Spinal cord (tissue), 10 donors: Measurements from ENCODE around the gene ZDHHC9. TPM values are rescaled to one million over a fixed set of nuclear protein-coding genes. Genes with fewer than 3 reads are reported as not detected.

Experiments used
- DNase-seq, 6 donors: peaks; one replicate each; pipeline versions ENCODE4 v3.0.0 to v3.0.0-alpha.2; 2013 to 2015; ENCODE audit warnings: low spot score in 6 of 6, low read depth in 4 of 6
- H3K27ac ChIP-seq: one replicate; pipeline ENCODE4 v1.5.1; 2013; ENCODE audit warnings: low read depth, low read length, control low read depth
- H3K27me3 ChIP-seq: one replicate; pipeline ENCODE4 v1.6.1; 2013; ENCODE audit warnings: low read length; ENCODE audit not compliant: control insufficient read depth, insufficient read depth
- H3K36me3 ChIP-seq: one replicate; pipeline ENCODE4 v1.6.1; 2013; ENCODE audit warnings: low read length; ENCODE audit not compliant: control insufficient read depth, insufficient read depth
- H3K4me1 ChIP-seq: one replicate; pipeline ENCODE4 v1.6.1; 2013; ENCODE audit warnings: low read length; ENCODE audit not compliant: control insufficient read depth, insufficient read depth
- H3K4me3 ChIP-seq: one replicate; pipeline ENCODE4 v1.5.1; 2013; ENCODE audit warnings: low read depth, low read length, control low read depth
- H3K9me3 ChIP-seq: one replicate; pipeline ENCODE4 v1.6.1; 2013; ENCODE audit warnings: low read length; ENCODE audit not compliant: control insufficient read depth, insufficient read depth
- WGBS: methylation state at CpG from one replicate; pipeline ENCODE4 v1.1.5; 2013; ENCODE audit warnings: missing lambda C conversion rate; ENCODE audit not compliant: insufficient coverage; 5-methylcytosine and 5-hydroxymethylcytosine counted together
- polyA plus RNA-seq, 2 donors: library from polyadenylated mRNA; unstranded; fragments of 120-200 nt; gene quantifications; one replicate each; pipeline ENCODE4 v1.2.1, GENCODE V29; 2013; ENCODE audit not compliant: insufficient read length in 2 of 2
- total RNA-seq, 2 donors: library from RNA; depleted of rRNA in 1 of 2; stranded (reverse); fragments of 120-200 nt in 1 of 2; fragments of >200 nt in 1 of 2; gene quantifications; one replicate each; pipeline versions ENCODE4 v1.2.3 to v1.2.4, GENCODE V29; 2013 to 2014
- donor health status: healthy.

The ZDHHC9 gene
- total and polyA plus RNA-seq, 4 donors: 36.4 to 96.7 (median 79.3) TPM

GRCh38 chrX:129771266-129771995 lies 72.3 kb downstream of the ZDHHC9 start:
- H3K27me3 ChIP-seq: no peaks in the 10 kb centered on the region
- no peaks in the 10 kb centered on the region for H3K4me1 ChIP-seq
- no peaks in the 10 kb centered on the region for H3K9me3 ChIP-seq
- H3K27ac ChIP-seq: no peak overlapping the region
- DNase-seq: no peak
- WGBS: 75% methylated on average over 12 of the region's 14 CpGs
- no peaks in the 10 kb centered on the region for H3K36me3 ChIP-seq
- H3K4me3 ChIP-seq: no peak overlapping the region

- H3K9me3 ChIP-seq: no peaks in the 10 kb centered on the region
- no peaks in the 10 kb centered on the region for H3K27me3 ChIP-seq
- DNase-seq: no peak
- 63% methylated on average over 6 of the region's 9 CpGs for WGBS
- H3K4me3 ChIP-seq: no peak overlapping the region
- no peaks in the 10 kb centered on the region for H3K36me3 ChIP-seq
- no peaks in the 10 kb centered on the region for H3K4me1 ChIP-seq
- no peak overlapping the region for H3K27ac ChIP-seq
Observed at GRCh38 chrX:129769467-129770154, 74.1 kb downstream of the ZDHHC9 start.

GRCh38 chrX:129768586-129769466 lies 74.9 kb downstream of the ZDHHC9 start:
- Histone ChIP-seq H3K4me1 (no peaks in the 10 kb centered on the region), H3K9me3 (no peaks in the 10 kb centered on the region), H3K27ac (no peak overlapping the region), H3K36me3 (no peaks in the 10 kb centered on the region), H3K27me3 (no peaks in the 10 kb centered on the region), H3K4me3 (no peak overlapping the region)
- DNase-seq: no peak
- WGBS: 82% methylated on average over 7 of the region's 8 CpGs

GRCh38 chrX:129768186-129768585 lies 75.5 kb downstream of the ZDHHC9 start:
- WGBS: 80% methylated on average over 8 of the region's 8 CpGs
- no peaks in the 10 kb centered on the region for H3K27me3 ChIP-seq

GRCh38 chrX:129763666-129764065 lies 80.0 kb downstream of the ZDHHC9 start:
- no peak for DNase-seq
- Histone ChIP-seq H3K27me3 (no peaks in the 10 kb centered on the region), H3K4me3 (no peak overlapping the region), H3K4me1 (peaks cover 10% of the 10 kb centered on the region), H3K27ac (no peak overlapping the region), H3K9me3 (no peaks in the 10 kb centered on the region), H3K36me3 (no peaks in the 10 kb centered on the region)

More at GRCh38 chrX:129768186-129768585, 75.5 kb downstream of the ZDHHC9 start:
- Histone ChIP-seq H3K4me1 (no peaks in the 10 kb centered on the region), H3K4me3 (no peak overlapping the region), H3K27ac (no peak overlapping the region), H3K36me3 (no peaks in the 10 kb centered on the region), H3K9me3 (no peaks in the 10 kb centered on the region)
- no peak for DNase-seq

DNA sequence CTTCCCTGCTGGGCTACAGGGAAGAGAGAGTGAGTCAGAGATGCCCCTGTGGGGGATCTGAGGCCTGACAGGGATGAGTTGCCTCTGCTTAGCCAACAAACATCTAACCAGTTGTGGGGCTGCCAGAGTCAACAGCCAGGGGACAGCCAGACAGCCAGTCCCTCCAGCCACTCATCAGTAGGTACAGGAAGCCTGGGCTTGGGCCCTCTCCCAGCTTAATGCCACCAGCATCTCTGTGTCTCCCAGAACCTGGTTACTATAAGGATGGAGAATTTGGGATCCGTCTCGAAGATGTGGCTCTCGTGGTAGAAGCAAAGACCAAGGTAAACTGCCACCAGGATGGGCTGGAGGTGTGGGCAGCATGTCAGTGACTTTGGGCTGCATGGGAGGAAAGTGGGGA lies 81.2 kb downstream of the ZDHHC9 start:
- H3K4me1 ChIP-seq: peaks cover 10% of the 10 kb centered on the region
- no peaks in the 10 kb centered on the region for H3K9me3 ChIP-seq
- no peak for DNase-seq
- no peaks in the 10 kb centered on the region for H3K27me3 ChIP-seq
- 92% methylated on average over 3 of the region's 3 CpGs for WGBS
- H3K4me3 ChIP-seq: no peak overlapping the region
- H3K27ac ChIP-seq: no peak overlapping the region
- H3K36me3 ChIP-seq: no peaks in the 10 kb centered on the region

- no peaks in the 10 kb centered on the region for H3K9me3 ChIP-seq
- H3K4me3 ChIP-seq: no peak overlapping the region
- no peak for DNase-seq
- H3K36me3 ChIP-seq: no peaks in the 10 kb centered on the region
- 100% methylated on average over 1 of the region's 4 CpGs for WGBS
- H3K27me3 ChIP-seq: no peaks in the 10 kb centered on the region
- no peak overlapping the region for H3K27ac ChIP-seq
- H3K4me1 ChIP-seq: peaks cover 10% of the 10 kb centered on the region
Observed at GRCh38 chrX:129761596-129761995, 82.1 kb downstream of the ZDHHC9 start.

- Histone ChIP-seq H3K27me3 (no peaks in the 10 kb centered on the region), H3K4me3 (no peak overlapping the region), H3K27ac (no peak overlapping the region), H3K9me3 (no peaks in the 10 kb centered on the region), H3K36me3 (no peaks in the 10 kb centered on the region), H3K4me1 (peaks cover 12% of the 10 kb centered on the region)
- 92% methylated on average over 2 of the region's 6 CpGs for WGBS
- DNase-seq: no peak
Observed at GRCh38 chrX:129760981-129761380, 82.7 kb downstream of the ZDHHC9 start.

DNA sequence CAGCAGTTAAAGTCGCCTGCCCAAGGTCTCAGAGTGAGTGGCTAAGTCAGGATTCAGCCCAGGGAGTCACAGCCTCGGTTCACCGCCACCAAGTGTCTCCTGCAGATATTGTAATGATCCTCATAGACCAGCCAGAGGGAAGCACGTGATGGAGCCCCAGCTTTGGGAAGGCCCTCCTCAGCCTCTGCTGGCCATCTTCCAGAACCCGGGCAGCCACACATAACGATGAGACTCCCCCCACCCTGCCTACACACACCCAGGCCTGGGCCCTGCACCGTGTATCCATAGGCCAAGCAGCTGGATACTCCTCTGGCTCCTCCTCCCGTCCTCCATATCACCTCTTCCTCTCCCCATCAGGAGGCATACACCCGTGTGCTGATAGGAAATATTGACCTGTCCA lies 83.5 kb downstream of the ZDHHC9 start:
- peaks cover 18% of the 10 kb centered on the region for H3K4me1 ChIP-seq
- no peaks in the 10 kb centered on the region for H3K9me3 ChIP-seq
- H3K27ac ChIP-seq: no peak overlapping the region
- no peak overlapping the region for H3K4me3 ChIP-seq
- H3K36me3 ChIP-seq: no peaks in the 10 kb centered on the region
- 66% methylated on average over 9 of the region's 9 CpGs for WGBS
- H3K27me3 ChIP-seq: no peaks in the 10 kb centered on the region
- DNase-seq: no peak
